ENCODE data around the gene NLN. TPM values are rescaled to one million over a fixed set of nuclear protein-coding genes. Genes with fewer than 3 reads are reported as not detected.

NLN gene
- polyA plus RNA-seq, 1 donor (not counting 4 experiments of a cell fraction or from before 2014, with no cell fraction given), result 26.1 TPM

- Histone ChIP-seq H3K27me3 (ENCODE audit: control insufficient read depth, extremely low read depth, insufficient read depth, low read length) (no peaks in the 10 kb centered on the region), H3K4me3 (ENCODE audit: control insufficient read depth in 2 of 3, extremely low read depth in 1 of 3, insufficient read depth in 2 of 3, low read depth in 1 of 3, low read length in 3 of 3) (no peak overlapping the region), H4K20me1 (ENCODE audit: control insufficient read depth, extremely low read depth, insufficient read depth, low read length) (no peaks in the 10 kb centered on the region), H3K27ac (ENCODE audit: control insufficient read depth, insufficient read depth, low read length) (no peak overlapping the region), H2AFZ (ENCODE audit: control insufficient read depth, low read length) (no peak overlapping the region), H3K79me2 (ENCODE audit: control insufficient read depth, insufficient read depth, low read length) (no peaks in the 10 kb centered on the region), H3K36me3 (ENCODE audit: control insufficient read depth in 2 of 2, extremely low read depth in 1 of 2, insufficient read depth in 2 of 2, low read length in 2 of 2) (peaks cover 0 to 1% of the 10 kb centered on the region in 2 experiments), H3K9me3 (ENCODE audit: control insufficient read depth, low read depth, low read length) (no peaks in the 10 kb centered on the region), H3K9ac (ENCODE audit: control insufficient read depth, extremely low read depth, insufficient read depth, low read length) (no peak overlapping the region), H3K4me2 (ENCODE audit: control insufficient read depth, extremely low read depth, insufficient read depth, low read depth, low read length) (no peak overlapping the region), H3K9me1 (ENCODE audit: control insufficient read depth, extremely low read depth, insufficient read depth, low read length) (no peaks in the 10 kb centered on the region), H3K4me1 (ENCODE audit: control insufficient read depth, extremely low read depth, insufficient read depth, low read length) (no peaks in the 10 kb centered on the region)
- no peak for FAIRE-seq
- TF ChIP-seq EZH2 (IDR thresholded peaks at IDR 0.05; ENCODE audit: low read length) (no peak), CTCF (optimal IDR thresholded peaks at IDR 0.05 in 1 of 3, IDR thresholded peaks at IDR 0.05 in 1 of 3, conservative IDR thresholded peaks at IDR 0.05 in 1 of 3; ENCODE audit: extremely low read depth in 1 of 3, insufficient read depth in 2 of 3, low read length in 3 of 3) (no peak)
- dilution Hi-C loops (cut with MboI; ENCODE audit: extremely low pct_ligation_motif_present, low sequenced_read_pairs), result no loop called here
- no peak for DNase-seq (ENCODE audit: low read depth, low spot score)
These were observed 26.1 kb upstream of the NLN start for GRCh38 chr5:65695896-65696295.

GRCh38 chr5:65696892-65697291 is 25.1 kb upstream of the NLN start:
- FAIRE-seq (no peak), DNase-seq (ENCODE audit: low read depth, low spot score) (no peak)
- Histone ChIP-seq H3K79me2 (ENCODE audit: control insufficient read depth, insufficient read depth, low read length) (no peaks in the 10 kb centered on the region), H4K20me1 (ENCODE audit: control insufficient read depth, extremely low read depth, insufficient read depth, low read length) (no peaks in the 10 kb centered on the region), H3K27ac (ENCODE audit: control insufficient read depth, insufficient read depth, low read length) (no peak overlapping the region), H3K4me3 (ENCODE audit: control insufficient read depth in 2 of 3, extremely low read depth in 1 of 3, insufficient read depth in 2 of 3, low read depth in 1 of 3, low read length in 3 of 3) (no peak overlapping the region), H3K4me1 (ENCODE audit: control insufficient read depth, extremely low read depth, insufficient read depth, low read length) (no peaks in the 10 kb centered on the region), H3K9me3 (ENCODE audit: control insufficient read depth, low read depth, low read length) (no peaks in the 10 kb centered on the region), H3K36me3 (ENCODE audit: control insufficient read depth in 2 of 2, extremely low read depth in 1 of 2, insufficient read depth in 2 of 2, low read length in 2 of 2) (peaks cover 0 to 1% of the 10 kb centered on the region in 2 experiments), H3K9ac (ENCODE audit: control insufficient read depth, extremely low read depth, insufficient read depth, low read length) (no peak overlapping the region), H3K27me3 (ENCODE audit: control insufficient read depth, extremely low read depth, insufficient read depth, low read length) (no peaks in the 10 kb centered on the region), H3K9me1 (ENCODE audit: control insufficient read depth, extremely low read depth, insufficient read depth, low read length) (no peaks in the 10 kb centered on the region), H2AFZ (ENCODE audit: control insufficient read depth, low read length) (no peak overlapping the region), H3K4me2 (ENCODE audit: control insufficient read depth, extremely low read depth, insufficient read depth, low read depth, low read length) (no peak overlapping the region)
- dilution Hi-C loops (cut with MboI; ENCODE audit: extremely low pct_ligation_motif_present, low sequenced_read_pairs), result no loop called here
- TF ChIP-seq CTCF (optimal IDR thresholded peaks at IDR 0.05 in 1 of 3, IDR thresholded peaks at IDR 0.05 in 1 of 3, conservative IDR thresholded peaks at IDR 0.05 in 1 of 3; ENCODE audit: extremely low read depth in 1 of 3, insufficient read depth in 2 of 3, low read length in 3 of 3) (no peak), EZH2 (IDR thresholded peaks at IDR 0.05; ENCODE audit: low read length) (no peak)
